Panc1 (cell line): ENCODE results near the gene AFF4.

Experiments
- POLR2AphosphoS5 ChIP-seq: IDR thresholded peaks from 2 replicates; pipeline ENCODE4 v1.6.1; 2012; ENCODE audit warnings: mild to moderate bottlenecking, low read depth, low read length, moderate library complexity
- TCF7L2 ChIP-seq: IDR thresholded peaks from 2 replicates; pipeline ENCODE4 v1.6.1; 2011; ENCODE audit warnings: mild to moderate bottlenecking, low read depth, low read length, inconsistent platforms
- TF ChIP-seq, protein P1 (sequence below): fragments of 450-650 bp; IDR thresholded peaks from 2 replicates; pipeline ENCODE4 v1.5.1; 2017; ENCODE audit warnings: mild to moderate bottlenecking

DNA sequence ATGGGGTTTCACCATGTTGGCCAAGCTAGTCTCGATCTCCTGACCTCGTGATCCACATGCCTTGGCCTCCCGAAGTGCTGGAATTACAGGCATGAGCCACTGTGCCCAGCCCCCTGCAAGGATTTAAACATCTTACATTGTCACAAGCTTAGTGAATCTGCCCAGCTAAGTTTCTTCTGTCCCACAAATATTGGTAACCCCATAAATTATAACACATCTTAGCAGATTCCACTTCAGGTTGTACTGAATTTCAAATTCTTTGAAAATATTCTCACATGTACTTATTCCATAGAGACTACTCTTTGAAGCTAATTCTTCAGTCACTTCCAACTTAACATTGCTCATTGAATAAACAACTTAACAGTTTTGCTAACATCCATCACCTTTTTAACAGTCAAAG is 13.4 kb upstream of the AFF4 start:
- no peak for TF ChIP-seq POLR2AphosphoS5
- TF ChIP-seq, protein P1, sequence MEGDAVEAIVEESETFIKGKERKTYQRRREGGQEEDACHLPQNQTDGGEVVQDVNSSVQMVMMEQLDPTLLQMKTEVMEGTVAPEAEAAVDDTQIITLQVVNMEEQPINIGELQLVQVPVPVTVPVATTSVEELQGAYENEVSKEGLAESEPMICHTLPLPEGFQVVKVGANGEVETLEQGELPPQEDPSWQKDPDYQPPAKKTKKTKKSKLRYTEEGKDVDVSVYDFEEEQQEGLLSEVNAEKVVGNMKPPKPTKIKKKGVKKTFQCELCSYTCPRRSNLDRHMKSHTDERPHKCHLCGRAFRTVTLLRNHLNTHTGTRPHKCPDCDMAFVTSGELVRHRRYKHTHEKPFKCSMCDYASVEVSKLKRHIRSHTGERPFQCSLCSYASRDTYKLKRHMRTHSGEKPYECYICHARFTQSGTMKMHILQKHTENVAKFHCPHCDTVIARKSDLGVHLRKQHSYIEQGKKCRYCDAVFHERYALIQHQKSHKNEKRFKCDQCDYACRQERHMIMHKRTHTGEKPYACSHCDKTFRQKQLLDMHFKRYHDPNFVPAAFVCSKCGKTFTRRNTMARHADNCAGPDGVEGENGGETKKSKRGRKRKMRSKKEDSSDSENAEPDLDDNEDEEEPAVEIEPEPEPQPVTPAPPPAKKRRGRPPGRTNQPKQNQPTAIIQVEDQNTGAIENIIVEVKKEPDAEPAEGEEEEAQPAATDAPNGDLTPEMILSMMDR, result no peak
- no peak for TF ChIP-seq TCF7L2
